Measurements from ENCODE around the gene INTS11. TPM values are rescaled to one million over a fixed set of nuclear protein-coding genes. Genes with fewer than 3 reads are reported as not detected.

The INTS11 gene
- total and polyA plus RNA-seq, 9 of the 15 experiments (the other 6 are each of a cell fraction or from before 2014, with no cell fraction given), result 3.6 to 183 (median 110) TPM

DNA sequence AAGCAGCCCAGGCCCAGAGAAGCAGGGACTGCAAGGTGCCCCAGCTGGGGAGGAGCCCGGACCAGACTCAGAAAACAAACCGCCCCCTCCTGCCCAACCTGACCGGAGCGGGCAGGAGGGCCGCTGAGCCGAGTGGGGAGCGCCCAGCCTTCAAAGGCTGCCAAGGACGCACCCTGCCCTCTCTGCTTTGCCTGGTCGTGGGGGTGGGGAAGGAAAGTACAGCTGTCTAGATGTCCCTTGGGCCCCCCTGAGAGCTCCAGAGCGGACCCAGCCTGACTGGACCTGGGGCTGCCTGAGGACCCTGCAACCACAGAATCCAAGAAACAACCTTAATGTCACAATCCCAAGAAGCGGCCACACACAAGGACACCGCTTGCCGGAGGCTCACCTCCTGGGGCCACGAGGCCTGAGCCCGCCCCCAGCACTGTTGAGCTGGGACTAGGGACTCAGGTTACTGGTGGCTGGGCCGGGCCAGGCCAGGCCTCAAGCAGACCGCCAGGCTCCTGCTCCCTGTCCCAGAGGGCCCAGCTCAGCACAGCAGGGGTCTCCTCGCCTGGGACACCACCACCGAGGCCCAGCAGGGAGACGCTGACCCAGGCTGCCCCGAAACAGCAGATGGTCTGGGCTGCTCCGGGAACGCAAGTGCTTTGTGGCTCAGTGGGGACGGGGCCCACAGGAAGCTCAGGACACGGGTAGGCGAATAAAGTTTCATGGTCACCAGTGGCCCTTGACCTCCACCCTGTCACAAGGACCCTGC, 23.4 kb upstream of the INTS11 start (continued):
- TF ChIP-seq ASH1L (IDR thresholded peaks at IDR 0.05; ENCODE audit: borderline replicate concordance, low read depth, partially characterized antibody) (no peak), HCFC1 (IDR thresholded peaks at IDR 0.05; ENCODE audit: low read depth, low read length) (no peak), NFRKB (IDR thresholded peaks at IDR 0.05; ENCODE audit: low read depth) (no peak), ZNF41 (CRISPR knock-in tag; conservative IDR thresholded peaks at IDR 0.05) (no peak), RFX7 (CRISPR knock-in tag; IDR thresholded peaks at IDR 0.05) (no peak), KLF13 (tag; IDR thresholded peaks at IDR 0.05; ENCODE audit: borderline replicate concordance, low read depth) (no peak), ESRRB (CRISPR knock-in tag; IDR thresholded peaks at IDR 0.05; ENCODE audit: borderline replicate concordance) (no peak), RAD51 (IDR thresholded peaks at IDR 0.05; ENCODE audit: borderline replicate concordance, low read depth) (no peak), CXXC5 (CRISPR knock-in tag; IDR thresholded peaks at IDR 0.05) (no peak), DMBX1 (CRISPR knock-in tag; IDR thresholded peaks at IDR 0.05; ENCODE audit: borderline replicate concordance) (no peak), CHD4 (IDR thresholded peaks at IDR 0.05; ENCODE audit: insufficient read depth, insufficient replicate concordance, low read depth, low read length, poor library complexity, severe bottlenecking) (no peak), CBX1 (IDR thresholded peaks at IDR 0.05; ENCODE audit: low read depth) (0 out of 2 replicates have a peak, but pooled peaks have one; percentile 22), KHSRP (IDR thresholded peaks at IDR 0.05) (no peak), PHB (CRISPR knock-in tag; IDR thresholded peaks at IDR 0.05) (no peak), KAT7 (CRISPR knock-in tag; IDR thresholded peaks at IDR 0.05; ENCODE audit: borderline replicate concordance) (peak; percentile 84; the same call in 1 of the 2 replicates), HNRNPLL (IDR thresholded peaks at IDR 0.05; ENCODE audit: low read depth, low read length, poor library complexity, severe bottlenecking) (no peak)
- TF ChIP-seq, protein P1, sequence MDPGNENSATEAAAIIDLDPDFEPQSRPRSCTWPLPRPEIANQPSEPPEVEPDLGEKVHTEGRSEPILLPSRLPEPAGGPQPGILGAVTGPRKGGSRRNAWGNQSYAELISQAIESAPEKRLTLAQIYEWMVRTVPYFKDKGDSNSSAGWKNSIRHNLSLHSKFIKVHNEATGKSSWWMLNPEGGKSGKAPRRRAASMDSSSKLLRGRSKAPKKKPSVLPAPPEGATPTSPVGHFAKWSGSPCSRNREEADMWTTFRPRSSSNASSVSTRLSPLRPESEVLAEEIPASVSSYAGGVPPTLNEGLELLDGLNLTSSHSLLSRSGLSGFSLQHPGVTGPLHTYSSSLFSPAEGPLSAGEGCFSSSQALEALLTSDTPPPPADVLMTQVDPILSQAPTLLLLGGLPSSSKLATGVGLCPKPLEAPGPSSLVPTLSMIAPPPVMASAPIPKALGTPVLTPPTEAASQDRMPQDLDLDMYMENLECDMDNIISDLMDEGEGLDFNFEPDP (CRISPR knock-in tag; IDR thresholded peaks at IDR 0.05), result no peak
- TF ChIP-seq, protein P2, sequence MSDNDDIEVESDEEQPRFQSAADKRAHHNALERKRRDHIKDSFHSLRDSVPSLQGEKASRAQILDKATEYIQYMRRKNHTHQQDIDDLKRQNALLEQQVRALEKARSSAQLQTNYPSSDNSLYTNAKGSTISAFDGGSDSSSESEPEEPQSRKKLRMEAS (CRISPR knock-in tag; IDR thresholded peaks at IDR 0.05), result peak; percentile 87
- TF ChIP-seq, protein P3, sequence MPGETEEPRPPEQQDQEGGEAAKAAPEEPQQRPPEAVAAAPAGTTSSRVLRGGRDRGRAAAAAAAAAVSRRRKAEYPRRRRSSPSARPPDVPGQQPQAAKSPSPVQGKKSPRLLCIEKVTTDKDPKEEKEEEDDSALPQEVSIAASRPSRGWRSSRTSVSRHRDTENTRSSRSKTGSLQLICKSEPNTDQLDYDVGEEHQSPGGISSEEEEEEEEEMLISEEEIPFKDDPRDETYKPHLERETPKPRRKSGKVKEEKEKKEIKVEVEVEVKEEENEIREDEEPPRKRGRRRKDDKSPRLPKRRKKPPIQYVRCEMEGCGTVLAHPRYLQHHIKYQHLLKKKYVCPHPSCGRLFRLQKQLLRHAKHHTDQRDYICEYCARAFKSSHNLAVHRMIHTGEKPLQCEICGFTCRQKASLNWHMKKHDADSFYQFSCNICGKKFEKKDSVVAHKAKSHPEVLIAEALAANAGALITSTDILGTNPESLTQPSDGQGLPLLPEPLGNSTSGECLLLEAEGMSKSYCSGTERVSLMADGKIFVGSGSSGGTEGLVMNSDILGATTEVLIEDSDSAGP (CRISPR knock-in tag; IDR thresholded peaks at IDR 0.05), result no peak
- TF ChIP-seq, protein P4, sequence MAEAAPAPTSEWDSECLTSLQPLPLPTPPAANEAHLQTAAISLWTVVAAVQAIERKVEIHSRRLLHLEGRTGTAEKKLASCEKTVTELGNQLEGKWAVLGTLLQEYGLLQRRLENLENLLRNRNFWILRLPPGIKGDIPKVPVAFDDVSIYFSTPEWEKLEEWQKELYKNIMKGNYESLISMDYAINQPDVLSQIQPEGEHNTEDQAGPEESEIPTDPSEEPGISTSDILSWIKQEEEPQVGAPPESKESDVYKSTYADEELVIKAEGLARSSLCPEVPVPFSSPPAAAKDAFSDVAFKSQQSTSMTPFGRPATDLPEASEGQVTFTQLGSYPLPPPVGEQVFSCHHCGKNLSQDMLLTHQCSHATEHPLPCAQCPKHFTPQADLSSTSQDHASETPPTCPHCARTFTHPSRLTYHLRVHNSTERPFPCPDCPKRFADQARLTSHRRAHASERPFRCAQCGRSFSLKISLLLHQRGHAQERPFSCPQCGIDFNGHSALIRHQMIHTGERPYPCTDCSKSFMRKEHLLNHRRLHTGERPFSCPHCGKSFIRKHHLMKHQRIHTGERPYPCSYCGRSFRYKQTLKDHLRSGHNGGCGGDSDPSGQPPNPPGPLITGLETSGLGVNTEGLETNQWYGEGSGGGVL (CRISPR knock-in tag; IDR thresholded peaks at IDR 0.05), result no peak
- TF ChIP-seq, protein P5, sequence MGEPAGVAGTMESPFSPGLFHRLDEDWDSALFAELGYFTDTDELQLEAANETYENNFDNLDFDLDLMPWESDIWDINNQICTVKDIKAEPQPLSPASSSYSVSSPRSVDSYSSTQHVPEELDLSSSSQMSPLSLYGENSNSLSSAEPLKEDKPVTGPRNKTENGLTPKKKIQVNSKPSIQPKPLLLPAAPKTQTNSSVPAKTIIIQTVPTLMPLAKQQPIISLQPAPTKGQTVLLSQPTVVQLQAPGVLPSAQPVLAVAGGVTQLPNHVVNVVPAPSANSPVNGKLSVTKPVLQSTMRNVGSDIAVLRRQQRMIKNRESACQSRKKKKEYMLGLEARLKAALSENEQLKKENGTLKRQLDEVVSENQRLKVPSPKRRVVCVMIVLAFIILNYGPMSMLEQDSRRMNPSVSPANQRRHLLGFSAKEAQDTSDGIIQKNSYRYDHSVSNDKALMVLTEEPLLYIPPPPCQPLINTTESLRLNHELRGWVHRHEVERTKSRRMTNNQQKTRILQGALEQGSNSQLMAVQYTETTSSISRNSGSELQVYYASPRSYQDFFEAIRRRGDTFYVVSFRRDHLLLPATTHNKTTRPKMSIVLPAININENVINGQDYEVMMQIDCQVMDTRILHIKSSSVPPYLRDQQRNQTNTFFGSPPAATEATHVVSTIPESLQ (CRISPR knock-in tag; IDR thresholded peaks at IDR 0.05), result no peak

Data from K562 (cell line).